Heart right ventricle (tissue), 16 donors: ENCODE results near the gene NUTM2D. TPM values are rescaled to one million over a fixed set of nuclear protein-coding genes. Genes with fewer than 3 reads are reported as not detected.
"Not testable (repeated sequence)": the region's sequence is repeated elsewhere in the genome, so short reads cannot be mapped to it uniquely, and the experiment has no call there.

Source experiments
- ATAC-seq, 8 donors: fragments of 200-7000 bp; cut with Tn5 transposase; one replicate each; pipeline ENCODE4 v1.9.1; 2020; ENCODE audit warnings: mild to moderate bottlenecking in 8 of 8, moderate library complexity in 8 of 8, moderate number of reproducible peaks in 1 of 8
- DNase-seq, 2 donors: peaks; one replicate each; pipeline ENCODE4 v3.0.0-alpha.2; 2020
- H3K27ac ChIP-seq, 10 donors: fragments of 200-600 bp; sonication (generic) in 2 of 10; one replicate each; pipeline versions ENCODE4 v1.5.0 to v1.8.0; 2020 to 2022; ENCODE audit warnings: mild to moderate bottlenecking in 3 of 10
- H3K27me3 ChIP-seq, 7 donors: fragments of 200-600 bp; one replicate each; pipeline ENCODE4 v1.8.0; 2021 to 2022; ENCODE audit warnings: mild to moderate bottlenecking in 2 of 7
- H3K36me3 ChIP-seq, 9 donors: fragments of 200-600 bp; sonication (generic) in 1 of 9; one replicate each; pipeline versions ENCODE4 v1.5.0 to v1.8.0; 2020 to 2022; ENCODE audit warnings: mild to moderate bottlenecking in 2 of 9
- H3K4me1 ChIP-seq, 9 donors: fragments of 200-600 bp; sonication (generic) in 1 of 9; one replicate each; pipeline versions ENCODE4 v1.5.0 to v1.8.0; 2020 to 2022; ENCODE audit warnings: mild to moderate bottlenecking in 4 of 9
- H3K4me3 ChIP-seq, 10 donors: fragments of 200-600 bp; sonication (generic) in 2 of 10; one replicate each; pipeline versions ENCODE4 v1.5.0 to v1.8.0; 2020 to 2022; ENCODE audit warnings: mild to moderate bottlenecking in 7 of 10, moderate library complexity in 2 of 10
- H3K9me3 ChIP-seq, 11 donors: fragments of 200-600 bp in 10 of 11; sonication (generic) in 2 of 11; one replicate each; pipeline versions ENCODE4 v1.5.0 to v1.8.0; 2013 to 2022; ENCODE audit warnings: mild to moderate bottlenecking in 2 of 11, control low read depth in 1 of 11, moderate library complexity in 1 of 11
- WGBS, 2 donors: extraction: QIAGEN DNeasy Blood & Tissue Kit; methylation state at CpG; one replicate each; pipeline ENCODE4 v1.1.7; 2013; ENCODE audit warnings: inconsistent platforms in 1 of 2; 5-methylcytosine and 5-hydroxymethylcytosine counted together
- intact Hi-C, 10 donors: fragments of 100-400 bp; cut with DNase I; formaldehyde crosslinking; loops; one replicate each; pipeline versions ENCODE4 v1.11.1 to v1.14.2; 2022
- polyA plus RNA-seq, 2 donors: library from polyadenylated mRNA; stranded (reverse); fragments of 200-250 nt; gene quantifications; one replicate each; pipeline ENCODE4 v1.2.3, GENCODE V29; 2013
- total RNA-seq, 10 donors: library from RNA; stranded (reverse); fragmentation: NEBNext Ultra II Directional in 3 of 10; extraction: Animal tissue kit (Norgen Biotek cat#: 25700) in 3 of 10; gene quantifications; one replicate each; pipeline versions ENCODE4 v1.2.1 to v1.2.4, GENCODE V29; 2021 to 2023
- donor health status: Arrhythmogenic right ventricular cardiomyopathy.
- donor health status: ischemic (EF 13 %, LVEDD 7.1; RV severe dilation, severe dysfunction).
- donor health status: healthy with polysubstance abuse.
- donor health status: DM: no; HTN: yes; CAD: no.
- donor health status: DM: no; HTN: no; CAD: no.
- donor health status: ischemic (EF 25% LVEDD 6.9; RV normal size, moderate dysfunction).
- donor health status: ischemic (EF 25% LVEDD 5.7; RV mildly dilated, moderate dysfunction).
- donor health status: healthy.
- donor health status: DM: yes; HTN: yes; CAD: no.
- donor health status: Ischemic cardiomyopathy.
- donor health status: ischemic (EF 35%, LVEDD 5.7; RV mildly dilated, moderate dysfunction).
- donor health status: nonischemic (EF 11% LVEDD 7.7; RV severe dilation, severe dysfunction).
- donor health status: DM: yes; HTN: yes; CAD: no.
- donor health status: PGD.
- donor health status: ischemic (EF 29% LVEDD 5.4; RV normal size, mild dysfunction).
- donor health status: nonischemic (EF 23%, LVEDD 6.1; RV moderate dilation, normal function).

The NUTM2D gene
- total and polyA plus RNA-seq, 12 donors = 1.1 to 14.6 (median 5.7) TPM

DNA sequence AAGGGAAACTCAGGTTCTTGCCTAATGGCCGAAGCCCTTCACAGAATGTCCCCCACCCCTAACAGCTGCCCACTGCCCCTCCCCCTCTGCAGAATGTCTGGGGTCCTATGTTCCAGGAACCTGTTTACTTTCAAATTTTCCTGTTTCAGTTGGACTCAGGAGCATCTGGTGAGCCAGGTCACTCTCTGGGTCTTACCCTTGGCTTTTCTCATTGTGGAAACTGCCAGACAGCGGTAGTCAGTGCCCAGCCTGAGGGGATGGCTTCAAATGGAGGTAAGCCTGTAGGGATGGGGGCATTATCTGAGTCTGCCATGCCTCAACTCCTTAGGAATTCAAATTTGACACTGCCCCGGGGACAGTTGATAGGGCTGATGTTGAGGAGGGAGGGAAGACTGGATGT lies 615 bp downstream of the NUTM2D start:
- intact Hi-C loops, H3K4me1 ChIP-seq, H3K27me3 ChIP-seq, H3K9me3 ChIP-seq, ATAC-seq, H3K27ac ChIP-seq, DNase-seq, H3K4me3 ChIP-seq, H3K36me3 ChIP-seq: not testable (repeated sequence)
- 97 to 98% methylated on average over 1 of the region's 3 CpGs for WGBS, 2 donors

DNA sequence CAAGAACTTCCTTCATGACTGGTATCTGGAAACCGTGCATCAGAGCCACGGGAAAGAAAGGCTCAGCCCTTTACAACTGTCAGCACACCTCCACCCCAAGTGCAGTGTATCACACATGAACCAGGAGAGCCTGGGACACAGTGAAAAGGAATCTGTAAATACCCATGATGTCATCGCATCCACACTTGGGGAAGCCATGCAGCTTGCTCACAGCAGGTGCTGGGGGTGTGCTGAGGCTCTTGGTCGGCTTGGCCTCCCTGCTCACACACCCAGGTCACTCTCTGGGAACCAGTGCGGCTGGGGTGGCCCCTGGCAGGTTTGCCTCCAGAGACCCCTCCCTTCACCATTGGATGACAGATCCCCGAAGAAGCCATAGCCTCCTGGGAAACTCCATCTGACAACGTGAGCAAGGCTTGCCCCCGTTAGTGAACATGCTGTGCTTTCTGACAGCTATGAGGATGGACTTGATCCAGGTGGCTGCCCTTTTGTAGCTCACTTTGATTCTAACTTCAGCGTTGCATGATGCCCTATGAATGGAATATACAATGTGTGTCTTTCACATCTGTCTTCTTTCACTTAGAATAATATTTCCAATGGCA lies 12.1 kb downstream of the NUTM2D start:
- DNase-seq, H3K36me3 ChIP-seq, H3K27ac ChIP-seq, H3K4me3 ChIP-seq, H3K9me3 ChIP-seq, H3K4me1 ChIP-seq, H3K27me3 ChIP-seq, intact Hi-C loops: not testable (repeated sequence)
- 57 to 79% methylated on average over 3 to 7 of the region's 9 CpGs for WGBS, 2 donors
- ATAC-seq = peak in 6 of 8 donors; percentile 38 to 90 (median 73)

DNA sequence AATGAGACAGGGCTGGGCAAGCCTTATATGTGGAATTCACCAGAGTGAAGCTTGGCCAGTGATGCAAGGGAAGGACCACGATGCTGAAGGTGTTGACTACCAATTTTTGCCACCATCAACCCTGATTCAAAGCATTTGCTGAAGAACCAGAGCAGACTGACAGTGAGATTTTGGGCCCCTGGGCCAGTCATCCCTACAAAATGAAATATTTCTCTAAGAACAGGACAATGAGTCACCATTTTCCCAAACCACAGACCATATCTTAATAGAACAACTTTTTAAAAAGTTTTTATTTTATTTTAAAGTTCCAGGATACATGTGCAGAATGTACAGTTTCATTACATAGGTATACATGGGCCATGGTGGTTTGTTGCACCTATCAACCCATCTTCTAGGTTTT lies 16.5 kb downstream of the NUTM2D start:
- H3K36me3 ChIP-seq, H3K27me3 ChIP-seq, DNase-seq, ATAC-seq, H3K9me3 ChIP-seq, H3K27ac ChIP-seq, H3K4me3 ChIP-seq, H3K4me1 ChIP-seq, intact Hi-C loops: not testable (repeated sequence)
- WGBS, 2 donors = 69 to 84% methylated on average over 1 of the region's 1 CpG

DNA sequence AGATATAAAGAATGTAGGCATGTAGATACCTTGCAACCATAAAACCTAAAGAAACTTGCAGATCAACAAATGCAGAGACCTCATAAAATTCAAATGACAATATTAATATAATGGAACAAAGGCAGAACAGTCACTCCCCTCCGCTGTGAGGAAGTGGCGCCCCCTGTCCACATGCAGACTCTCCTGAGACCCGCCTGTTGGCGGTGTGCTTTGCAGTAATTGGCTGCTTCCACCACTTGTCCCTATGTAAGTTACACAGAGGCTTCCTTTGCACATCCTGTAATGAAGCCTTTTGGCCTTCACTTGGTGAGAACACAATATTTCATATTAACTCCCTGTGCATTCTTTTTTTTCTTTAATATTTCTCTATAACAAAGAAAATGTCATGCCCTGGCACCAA lies 21.6 kb downstream of the NUTM2D start:
- 40 to 74% methylated on average over 3 of the region's 4 CpGs for WGBS, 2 donors
- ATAC-seq, H3K27me3 ChIP-seq, H3K36me3 ChIP-seq, DNase-seq, H3K27ac ChIP-seq, H3K4me1 ChIP-seq, H3K4me3 ChIP-seq, intact Hi-C loops, H3K9me3 ChIP-seq: not testable (repeated sequence)

DNA sequence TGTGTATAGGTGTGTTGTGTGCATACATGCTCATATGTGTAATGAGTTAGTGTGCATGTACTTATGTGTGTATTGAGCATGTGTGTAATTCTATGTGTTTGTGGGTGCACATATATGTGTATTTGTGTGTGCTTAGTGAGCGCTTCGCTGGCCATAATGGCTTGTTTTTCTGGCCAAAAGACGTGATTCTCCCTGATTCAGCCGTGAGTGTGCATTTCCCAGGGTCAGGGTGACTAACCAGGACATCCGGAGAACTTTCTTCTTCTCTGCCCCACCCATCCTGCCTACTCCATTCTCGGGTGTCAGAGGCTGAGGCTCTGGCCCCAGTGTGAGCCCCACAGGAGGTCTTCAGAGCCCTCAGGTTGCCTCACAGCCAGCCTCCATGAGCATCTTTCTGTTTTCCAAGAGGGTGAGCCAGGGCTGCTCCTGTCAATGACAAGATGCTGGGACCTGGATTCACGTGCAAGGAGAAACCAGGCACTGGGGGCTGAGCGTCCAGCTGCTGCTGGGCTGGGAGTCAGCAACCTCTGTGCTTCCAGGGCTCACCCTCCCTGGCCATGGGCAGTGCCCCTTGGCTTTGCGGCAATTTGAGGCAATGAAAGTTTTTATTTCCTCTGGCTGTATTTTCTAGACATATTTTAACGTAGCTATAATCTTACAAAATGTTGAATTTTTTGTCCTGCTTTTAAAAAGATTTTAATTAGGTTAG lies 25.8 kb downstream of the NUTM2D start:
- H3K36me3 ChIP-seq, DNase-seq, H3K4me3 ChIP-seq, intact Hi-C loops, H3K9me3 ChIP-seq, H3K4me1 ChIP-seq, H3K27ac ChIP-seq, H3K27me3 ChIP-seq: not testable (repeated sequence)
- peak in 1 of 8 donors; percentile 27 for ATAC-seq
- 72 to 87% methylated on average over 8 of the region's 10 CpGs for WGBS, 2 donors

DNA sequence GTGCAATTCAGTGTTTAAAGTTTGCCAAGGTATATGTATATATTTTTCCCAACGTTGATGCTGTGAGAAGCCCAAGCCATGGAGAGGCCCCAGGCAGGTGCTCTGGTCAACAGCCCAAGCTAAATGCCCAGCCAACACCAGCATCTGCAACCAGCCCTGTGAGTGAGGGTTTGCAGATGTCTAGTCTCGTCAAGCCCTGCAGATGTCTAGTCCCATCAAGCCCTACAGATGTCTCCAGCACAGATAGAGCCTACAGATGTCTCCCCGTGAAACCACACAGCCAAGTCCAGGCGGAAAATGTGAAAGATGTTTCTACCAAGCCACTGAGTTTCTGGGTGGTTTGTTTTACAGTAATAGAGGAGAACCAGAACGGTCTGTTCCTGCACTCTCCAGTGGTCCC lies 26.7 kb downstream of the NUTM2D start:
- intact Hi-C loops, DNase-seq, ATAC-seq, H3K9me3 ChIP-seq, H3K4me1 ChIP-seq, H3K36me3 ChIP-seq, H3K27me3 ChIP-seq, H3K27ac ChIP-seq, H3K4me3 ChIP-seq: not testable (repeated sequence)
- WGBS, 2 donors = 78 to 87% methylated on average over 5 of the region's 5 CpGs

DNA sequence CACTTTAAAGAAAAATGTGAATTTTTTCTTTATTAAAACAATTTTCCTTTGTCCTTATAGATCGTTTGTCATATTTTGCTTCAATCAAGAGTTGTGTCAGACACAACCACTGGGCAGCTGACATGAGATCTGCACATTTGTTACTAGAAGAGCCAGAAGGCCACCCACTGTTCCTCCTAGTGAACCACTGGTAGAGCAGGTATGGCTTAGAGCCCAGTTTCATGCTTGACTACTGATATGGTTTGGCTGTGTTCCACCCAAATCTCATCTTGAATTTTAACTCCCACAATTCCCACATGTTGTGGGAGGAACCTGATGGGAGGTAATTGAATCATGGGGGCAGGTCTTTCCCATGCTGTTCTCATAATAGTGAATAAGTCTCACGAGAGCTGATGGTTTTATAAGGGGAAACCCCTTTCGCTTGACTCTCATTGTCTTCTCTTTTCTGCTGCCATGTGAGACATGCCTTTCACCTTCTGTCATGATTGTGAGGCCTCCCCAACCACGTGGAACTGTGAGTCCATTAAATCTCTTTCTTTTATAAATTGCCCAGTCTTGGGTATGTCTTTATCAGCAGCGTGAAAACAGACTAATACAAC lies 28.3 kb downstream of the NUTM2D start:
- WGBS, 2 donors = 34 to 56% methylated on average over 4 to 5 of the region's 5 CpGs
- H3K27me3 ChIP-seq, H3K4me1 ChIP-seq, H3K36me3 ChIP-seq, intact Hi-C loops, H3K4me3 ChIP-seq, H3K9me3 ChIP-seq, H3K27ac ChIP-seq, DNase-seq: not testable (repeated sequence)
- ATAC-seq = peak; percentile 58 to 95 (median 72)

DNA sequence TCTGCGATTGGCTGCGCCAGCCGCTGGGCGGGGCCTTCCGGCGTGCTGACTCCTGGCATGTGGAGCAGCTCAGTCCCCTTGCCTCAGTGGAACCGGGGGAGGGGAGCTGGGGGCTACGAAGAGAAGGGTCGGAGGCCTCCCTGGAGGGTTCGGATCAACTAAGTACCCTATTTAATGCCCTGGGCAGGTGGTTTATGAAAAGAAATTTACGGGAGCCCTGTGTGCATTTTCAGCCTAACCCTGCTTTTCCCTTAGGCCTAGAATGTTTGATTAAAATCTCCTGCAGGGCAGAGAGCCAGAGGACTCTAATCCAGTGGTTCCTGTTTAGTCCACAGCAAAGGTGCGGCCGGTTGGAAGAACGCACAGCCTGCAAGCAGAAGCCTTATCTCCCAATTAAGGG lies 33.8 kb downstream of the NUTM2D start:
- intact Hi-C loops, H3K27me3 ChIP-seq, DNase-seq, H3K4me1 ChIP-seq, H3K36me3 ChIP-seq, ATAC-seq, H3K27ac ChIP-seq, H3K9me3 ChIP-seq: not testable (repeated sequence)
- peak overlapping the region in 4 of 10 donors; percentile 20 to 26 (median 24) for H3K4me3 ChIP-seq
- 33 to 55% methylated on average over 10 to 12 of the region's 14 CpGs for WGBS, 2 donors

DNA sequence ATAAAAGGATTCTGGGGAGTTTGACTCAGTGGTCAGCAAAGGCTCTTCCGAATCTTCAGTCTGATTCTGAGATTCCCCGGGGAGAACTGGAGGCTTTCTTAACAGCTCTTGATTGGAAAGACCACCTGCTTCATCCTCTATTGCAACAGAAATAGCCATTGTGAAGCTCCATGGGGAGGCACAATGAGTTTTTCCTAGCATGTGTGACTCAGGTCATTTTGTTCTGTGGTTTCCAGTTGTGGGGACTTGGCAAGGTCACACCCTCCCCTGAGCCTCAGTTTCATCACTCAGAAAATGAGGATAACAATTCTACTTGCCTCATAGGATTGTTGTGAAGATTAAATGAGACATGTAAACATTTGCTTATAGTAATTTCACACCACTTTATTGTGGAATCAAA lies 38.7 kb downstream of the NUTM2D start:
- WGBS, 2 donors = 74 to 88% methylated on average over 2 of the region's 2 CpGs
- not testable (repeated sequence) for H3K4me1 ChIP-seq, DNase-seq

DNA sequence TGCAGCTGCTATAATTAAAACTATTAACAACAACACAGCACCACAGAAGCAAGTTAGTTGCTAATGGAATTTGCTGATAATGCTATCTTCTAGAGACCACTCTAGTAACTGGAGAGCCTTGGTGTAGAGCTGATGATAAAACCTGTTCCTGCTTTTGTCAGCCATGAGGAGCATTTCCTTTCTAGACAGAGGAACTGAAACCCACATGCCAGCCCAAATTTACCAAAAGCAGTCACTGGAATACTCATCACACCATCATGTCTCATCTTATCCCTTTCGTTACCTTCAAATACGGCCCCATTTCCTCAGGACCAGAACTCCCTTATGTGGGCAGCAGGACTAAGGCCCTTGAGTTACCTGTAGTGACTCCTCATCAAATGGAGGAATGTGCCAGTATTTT lies 40.9 kb downstream of the NUTM2D start:
- H3K4me1 ChIP-seq, intact Hi-C loops, DNase-seq, H3K27ac ChIP-seq, H3K9me3 ChIP-seq, H3K36me3 ChIP-seq, H3K4me3 ChIP-seq, H3K27me3 ChIP-seq, ATAC-seq: not testable (repeated sequence)
- 80% methylated on average over 1 of the region's 2 CpGs; no CpG with 5 or more reads in 1 of the 2 donors for WGBS, 2 donors

More for the DNA sequence above, 38.7 kb downstream of the NUTM2D start:
- H3K9me3 ChIP-seq, H3K27me3 ChIP-seq, H3K27ac ChIP-seq, H3K36me3 ChIP-seq, H3K4me3 ChIP-seq, intact Hi-C loops, ATAC-seq: not testable (repeated sequence)
